ENCODE results near the gene SRL.
A peak's percentile ranks its signal among the peaks of the same experiment; 100 is the strongest.
"Not testable (repeated sequence)": the region's sequence is repeated elsewhere in the genome, so short reads cannot be mapped to it uniquely, and the experiment has no call there.

SRL gene

DNA sequence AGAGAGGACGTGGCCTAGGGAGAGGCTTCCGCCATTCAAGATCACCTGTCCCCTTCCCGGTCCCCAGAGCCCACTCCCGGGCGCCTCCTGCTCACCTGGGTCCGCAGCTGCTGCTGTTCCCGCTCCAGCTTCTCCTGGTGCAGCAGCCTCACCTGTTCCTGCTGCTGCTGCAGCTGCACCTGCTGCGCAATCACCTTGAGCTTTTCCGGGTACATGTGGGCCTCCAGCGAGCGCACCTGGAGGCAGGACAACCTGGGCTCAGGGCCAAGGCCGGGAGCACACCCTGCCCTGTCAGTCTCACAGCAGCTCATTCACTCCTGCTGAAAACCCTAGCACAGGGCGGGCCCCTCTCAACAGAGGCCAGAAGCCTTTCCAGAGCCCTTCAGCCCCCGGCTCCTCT lies 18.5 kb upstream of the SRL start:
- DNase-seq: no peak

DNA sequence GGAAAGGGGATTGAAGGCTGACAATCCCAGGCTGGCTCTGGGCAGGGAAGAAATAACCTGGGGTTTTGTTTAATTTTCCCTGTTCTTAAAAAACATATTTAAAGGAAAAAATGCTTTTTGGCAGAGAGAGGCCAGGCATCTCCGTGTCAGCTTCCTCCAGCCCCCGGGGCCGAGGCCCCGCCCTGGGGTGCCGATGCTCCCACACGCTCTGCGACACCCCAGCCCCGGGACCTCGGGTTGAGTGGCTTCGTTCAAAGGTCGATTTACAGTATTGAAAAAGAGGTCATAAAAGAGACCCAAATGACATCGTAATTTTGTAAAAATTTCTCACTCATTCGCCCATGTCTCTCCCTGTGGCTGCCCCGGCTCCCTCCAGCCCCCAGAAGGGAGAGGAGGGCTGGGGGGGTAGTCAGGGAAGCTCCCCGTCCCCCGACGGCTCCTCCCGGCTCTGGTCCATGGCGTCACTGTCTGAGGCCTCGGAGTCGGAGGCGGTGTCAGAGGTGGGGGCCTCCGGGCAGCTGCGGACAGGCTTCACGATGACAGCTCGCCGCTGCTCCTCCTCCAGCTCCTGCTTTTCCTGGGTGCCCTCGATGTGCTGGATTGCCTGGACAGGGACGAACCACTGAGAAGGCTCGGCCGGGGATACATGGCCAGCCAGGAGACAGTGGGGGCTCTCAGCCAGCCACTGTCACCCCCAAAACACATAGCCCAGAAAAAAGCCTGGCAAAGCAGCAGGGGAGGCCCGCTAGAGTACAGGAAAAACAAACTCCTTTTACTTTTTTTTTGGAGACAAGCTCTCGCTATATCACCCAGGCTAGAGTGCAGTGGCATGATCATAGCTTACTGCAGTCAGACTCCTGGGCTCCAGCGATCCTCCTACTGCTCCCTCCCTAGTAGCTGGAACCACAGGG lies 16.0 kb upstream of the SRL start:
- no peak for DNase-seq

DNA sequence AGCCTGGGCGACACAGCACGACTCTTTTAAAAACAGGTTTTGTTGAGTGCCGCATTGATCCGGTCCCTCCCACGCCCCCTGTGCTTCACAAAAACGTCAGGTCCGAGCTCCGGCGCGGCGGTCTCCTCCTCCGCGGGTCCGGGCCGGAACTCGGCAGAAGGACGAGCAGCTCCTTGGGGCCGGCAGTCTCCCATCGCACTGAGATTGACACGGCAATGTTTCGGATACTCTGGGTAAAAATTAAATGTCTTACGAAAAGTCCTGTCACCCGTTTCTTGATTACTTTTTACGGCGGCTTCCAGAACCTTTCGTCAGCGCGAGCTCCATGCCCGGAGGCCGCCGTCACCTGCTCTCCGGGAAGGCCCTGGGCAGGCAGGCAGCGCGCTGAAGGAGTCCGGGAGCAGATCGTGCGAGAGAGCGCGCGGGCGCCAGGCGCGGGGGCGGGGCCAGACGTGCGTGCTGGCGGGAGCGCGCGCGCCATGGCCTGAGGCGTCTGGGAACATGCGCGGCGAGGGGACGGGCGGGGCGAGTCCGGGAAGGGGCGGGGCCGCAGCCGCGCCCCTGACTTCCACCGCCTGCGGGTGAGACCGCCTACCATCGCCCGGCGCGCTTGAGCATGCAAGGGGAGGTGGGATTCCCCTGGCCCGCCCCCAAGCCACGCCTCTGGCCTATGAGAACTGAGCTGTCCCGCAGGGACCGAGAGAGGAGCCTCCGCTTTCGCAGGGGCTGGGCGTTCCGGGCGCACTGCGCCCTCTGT lies 11.7 kb upstream of the SRL start:
- DNase-seq: peak; percentile 100

DNA sequence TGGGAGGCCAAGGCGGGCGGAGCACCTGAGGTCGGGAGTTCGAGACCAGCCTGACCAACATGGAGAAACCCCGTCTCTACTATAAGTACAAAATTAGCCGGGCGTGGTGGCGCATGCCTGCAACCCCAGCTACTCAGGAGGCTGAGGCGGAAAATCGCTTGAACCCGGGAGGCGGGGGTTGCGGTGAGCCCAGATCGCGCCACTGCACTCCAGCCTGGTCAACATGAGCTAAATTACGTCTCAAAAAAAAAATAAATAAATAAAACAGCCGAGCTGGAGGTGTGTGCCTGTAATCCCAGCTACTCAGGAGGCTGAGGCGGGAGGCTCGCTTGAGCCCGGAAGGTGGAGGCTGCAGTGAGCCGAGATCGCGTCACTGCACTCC lies 11.1 kb upstream of the SRL start:
- not testable (repeated sequence) for DNase-seq

DNA sequence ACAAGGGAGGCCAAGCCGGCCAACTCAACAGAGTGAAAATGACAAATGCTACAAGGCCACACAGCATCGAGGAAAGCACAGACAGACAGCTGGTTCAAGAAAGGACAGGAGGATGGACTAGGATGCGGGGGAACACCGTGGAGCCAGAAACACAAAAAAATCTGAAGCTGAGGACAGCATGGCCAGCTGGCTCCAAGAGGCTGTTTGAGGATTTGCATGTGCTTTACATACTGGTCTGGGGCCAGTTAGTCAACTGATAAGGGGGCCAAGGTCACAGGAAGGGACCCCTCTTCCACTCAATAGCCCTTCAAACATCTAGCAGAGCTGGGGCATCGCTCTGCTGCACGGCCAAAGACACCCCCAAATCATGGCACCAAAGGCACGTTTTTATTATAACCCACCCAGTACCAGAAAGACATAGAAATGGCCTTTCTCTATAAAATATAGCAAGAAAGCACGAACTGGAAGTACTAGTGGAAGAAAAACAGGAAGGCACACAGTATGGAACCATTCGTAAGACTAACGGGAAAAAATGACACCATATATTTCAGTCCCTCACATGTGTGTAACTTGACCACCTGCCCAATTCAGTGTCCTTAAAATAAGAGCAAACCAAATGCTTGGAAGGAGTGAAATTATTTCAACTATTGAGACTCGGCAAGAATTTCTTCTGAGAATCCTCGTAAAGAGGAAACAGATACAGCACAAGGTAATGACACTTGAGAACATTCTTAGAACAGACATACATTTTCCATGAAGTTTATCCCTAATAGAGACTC lies 7.8 kb upstream of the SRL start:
- DNase-seq: no peak

DNA sequence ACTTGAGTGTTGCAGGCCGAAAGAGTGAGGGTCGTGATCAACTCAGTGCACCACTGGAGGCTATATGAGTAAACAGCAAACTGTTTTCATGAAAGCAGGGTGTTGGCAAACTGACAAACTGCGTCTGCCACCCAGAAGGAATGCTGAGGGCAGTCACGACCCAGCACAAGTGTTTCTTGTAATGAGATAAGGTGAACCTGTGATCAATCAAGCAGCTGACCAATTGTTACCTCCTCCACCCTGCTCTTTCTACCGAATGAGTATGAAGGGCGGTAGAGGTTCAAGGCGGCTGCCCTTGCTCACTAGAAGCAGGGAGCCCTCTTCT lies 5.5 kb upstream of the SRL start:
- no peak for DNase-seq

DNA sequence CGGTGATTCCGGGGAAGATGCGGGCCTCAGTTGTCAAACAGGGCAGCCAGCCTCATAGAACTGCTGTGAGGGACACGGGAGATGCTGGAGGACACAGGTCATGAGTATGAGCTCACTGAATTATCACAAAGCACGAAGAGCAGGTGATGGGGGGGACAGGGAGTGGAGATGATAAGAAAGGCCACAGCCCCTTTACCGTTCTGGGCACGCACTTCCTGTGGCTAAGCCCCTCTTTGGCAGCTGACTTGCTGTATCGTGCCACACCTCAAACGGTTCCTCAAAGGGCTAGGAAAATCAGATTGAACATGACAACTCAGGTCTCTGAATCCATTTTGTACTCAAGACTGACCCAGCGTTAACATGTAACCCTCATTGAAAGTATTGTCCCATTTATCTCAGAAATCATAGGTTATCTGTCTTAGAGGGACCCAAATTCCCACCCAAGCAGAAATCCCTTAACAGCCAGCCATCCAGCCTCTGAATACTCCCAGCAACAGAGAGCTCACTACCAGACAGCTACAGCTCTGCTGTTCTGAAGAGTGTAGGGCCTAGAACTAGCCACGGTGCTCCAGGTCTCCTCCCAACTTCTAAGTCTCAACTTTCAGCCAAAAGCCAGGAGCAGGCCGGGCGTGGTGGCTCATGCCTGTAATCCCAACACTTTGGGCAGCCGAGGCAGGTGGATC lies 5.0 kb upstream of the SRL start:
- no peak for DNase-seq

DNA sequence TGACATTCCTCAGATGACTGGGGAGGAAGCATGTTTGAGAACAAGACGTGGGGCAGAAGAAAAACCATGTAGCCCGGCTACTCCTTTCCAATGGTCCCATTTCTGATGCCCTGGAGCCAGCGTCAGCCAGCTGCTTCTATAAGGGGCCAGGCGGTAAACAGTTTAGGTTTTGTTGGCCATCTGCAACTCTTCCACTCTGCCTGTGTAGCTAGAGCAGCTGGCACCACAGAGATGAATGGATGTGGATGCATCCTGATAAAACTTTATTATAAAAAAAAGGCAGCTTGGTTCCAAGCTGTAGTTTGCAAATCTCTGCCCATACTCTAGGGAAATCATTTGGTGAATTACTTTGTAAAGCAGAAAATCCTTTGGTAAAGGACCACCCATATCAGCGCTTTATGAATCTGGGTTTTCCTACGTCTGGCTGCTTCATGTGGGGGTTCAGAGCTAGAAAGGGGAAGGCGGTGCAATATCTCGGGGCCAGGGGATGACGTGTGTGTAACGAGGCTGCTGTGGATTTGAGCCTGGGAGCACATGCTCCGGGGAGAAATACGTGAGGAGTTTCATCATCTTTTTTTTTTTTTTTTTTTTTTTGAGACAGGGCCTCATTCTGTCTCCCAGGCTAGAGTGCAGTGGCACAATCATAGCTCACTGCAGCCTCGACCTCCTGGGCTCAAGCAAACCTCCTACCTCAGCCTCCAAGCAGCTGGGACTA lies 3.4 kb upstream of the SRL start:
- DNase-seq: peak; percentile 56 to 65

DNA sequence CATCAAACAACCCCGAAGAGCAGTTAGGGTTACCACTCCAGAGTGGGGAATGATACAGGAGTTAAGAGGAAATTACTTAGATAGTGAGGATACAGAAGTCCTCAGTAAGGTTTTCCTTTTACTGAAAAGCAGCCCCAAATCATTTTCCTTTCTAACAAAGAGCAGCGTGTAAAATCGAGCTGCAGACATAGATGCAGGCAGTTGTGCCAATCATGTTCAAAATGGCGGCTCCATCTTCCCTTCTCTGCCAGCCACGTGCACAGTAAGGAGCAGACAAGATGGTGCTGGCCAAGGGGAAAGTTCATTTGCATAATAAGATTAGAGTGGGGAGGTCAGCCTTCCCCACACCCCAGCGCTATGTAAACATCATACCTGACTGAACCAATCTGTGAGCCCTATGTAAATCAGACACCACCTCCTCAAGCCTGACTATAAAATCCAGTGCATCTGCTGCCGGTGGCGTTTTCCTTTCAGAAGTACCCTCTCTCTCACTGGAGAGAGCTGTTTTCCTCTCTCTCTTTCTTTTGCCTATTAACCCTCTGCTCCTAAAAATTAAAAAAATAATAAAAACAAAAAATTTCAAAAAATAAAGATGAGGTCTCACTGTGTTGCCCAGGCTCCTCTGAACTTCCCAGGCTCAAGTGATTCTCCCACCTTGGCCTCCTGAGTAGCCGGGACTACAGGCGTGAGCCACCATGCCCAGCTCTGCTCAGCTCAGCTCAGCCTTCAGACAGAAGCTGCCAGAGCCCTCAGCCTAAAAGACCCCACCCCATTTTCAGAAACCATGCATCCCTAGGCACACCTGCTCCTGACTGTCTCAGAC lies 2.6 kb upstream of the SRL start:
- DNase-seq: no peak

DNA sequence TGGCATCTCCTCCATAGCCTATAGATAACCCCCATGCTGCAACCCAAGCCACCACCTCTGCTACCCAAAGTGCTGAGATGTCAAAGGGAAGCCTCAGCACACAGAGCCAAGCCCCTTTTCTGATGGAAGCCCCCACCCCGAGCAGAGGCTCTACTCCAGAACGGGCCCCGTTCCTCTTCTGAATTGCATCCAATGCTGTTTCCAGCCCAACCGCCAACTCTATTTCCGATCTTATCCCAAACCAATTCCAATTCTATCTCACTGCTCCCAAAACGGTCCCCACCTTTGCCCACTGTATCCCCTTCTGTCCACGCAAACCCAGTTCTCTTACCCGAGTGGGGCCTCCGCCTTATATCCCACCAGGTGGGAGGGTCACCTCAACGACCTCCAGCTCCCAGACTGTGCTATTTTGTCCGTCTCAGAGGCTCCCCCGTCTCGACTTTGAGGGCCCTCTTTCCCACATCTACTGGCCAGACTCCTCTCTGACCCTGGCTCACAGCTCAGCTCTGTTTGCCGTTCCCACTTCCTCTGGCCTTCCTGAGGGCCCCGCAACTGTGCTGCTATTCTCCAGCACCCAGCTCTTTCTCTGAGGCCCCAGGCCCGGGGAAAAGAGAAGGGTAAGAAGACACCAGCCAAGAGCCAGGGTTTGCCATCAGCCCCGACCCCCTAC lies 487 bp downstream of the SRL start:
- no peak for DNase-seq

DNA sequence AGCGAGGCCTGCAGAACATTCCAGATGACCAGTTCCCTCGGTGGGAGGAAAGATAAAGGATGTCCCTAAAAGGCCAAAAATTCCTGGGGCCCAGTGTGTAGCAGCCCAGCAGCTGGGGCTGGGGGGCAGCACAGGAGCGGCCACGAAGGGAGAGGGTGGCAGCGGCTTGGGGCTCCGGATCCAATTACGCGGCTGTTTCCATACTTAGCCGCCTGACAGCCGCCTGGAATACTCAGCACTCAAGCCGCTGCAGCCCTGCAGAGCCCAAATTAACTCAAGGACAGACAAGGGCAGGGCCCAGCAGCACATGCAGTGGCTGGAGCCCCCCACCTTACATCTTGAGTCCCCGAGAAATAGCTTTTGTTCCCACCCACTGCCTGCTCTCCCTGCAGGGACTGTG lies 1.3 kb downstream of the SRL start:
- DNase-seq: no peak

DNA sequence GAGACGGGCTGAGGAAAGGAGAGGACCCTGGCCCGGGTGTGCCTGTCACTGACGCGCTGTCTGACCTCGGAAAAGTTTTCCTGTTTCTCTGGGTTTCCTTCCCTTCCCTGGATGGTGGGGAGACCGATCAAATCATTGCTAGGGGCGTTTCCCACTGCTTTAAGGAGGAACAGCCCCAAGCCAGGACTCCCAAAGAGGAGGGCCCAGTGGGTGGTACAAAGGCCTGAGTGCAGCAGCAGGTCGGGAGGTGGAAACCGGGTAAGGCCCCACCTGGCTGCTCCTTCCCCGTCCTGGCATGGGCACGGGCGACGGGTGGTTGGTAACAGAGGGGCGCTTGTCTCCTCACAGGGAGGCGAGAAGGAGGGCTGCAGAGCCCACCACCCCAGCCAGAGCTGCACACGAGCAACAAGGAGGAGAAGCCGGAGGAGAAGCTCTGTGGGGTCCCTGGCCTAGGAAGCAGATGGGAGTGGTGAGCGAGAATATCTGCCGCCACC lies 2.2 kb downstream of the SRL start:
- no peak for DNase-seq

DNA sequence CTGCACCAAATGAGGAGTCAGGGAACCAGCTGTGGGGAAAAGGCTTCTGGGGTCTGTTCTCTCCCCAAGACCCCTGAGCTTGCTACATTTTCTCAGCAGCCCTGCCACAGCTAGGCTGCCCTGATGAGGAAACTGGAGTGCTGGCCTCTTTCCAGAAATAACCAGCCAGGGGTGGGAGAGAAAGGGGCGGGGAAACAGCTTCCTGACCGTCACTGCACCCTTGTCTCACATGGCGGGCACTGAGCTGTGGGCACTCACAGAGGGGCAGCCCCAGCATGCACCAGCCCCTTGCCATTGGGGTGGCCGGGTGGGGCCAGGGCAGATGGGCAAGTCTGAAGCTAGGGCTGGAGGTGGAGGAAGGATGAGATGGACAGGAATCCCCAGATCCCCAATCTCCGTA lies 2.9 kb downstream of the SRL start:
- DNase-seq: peak in 1 of 2 donors; percentile 14

DNA sequence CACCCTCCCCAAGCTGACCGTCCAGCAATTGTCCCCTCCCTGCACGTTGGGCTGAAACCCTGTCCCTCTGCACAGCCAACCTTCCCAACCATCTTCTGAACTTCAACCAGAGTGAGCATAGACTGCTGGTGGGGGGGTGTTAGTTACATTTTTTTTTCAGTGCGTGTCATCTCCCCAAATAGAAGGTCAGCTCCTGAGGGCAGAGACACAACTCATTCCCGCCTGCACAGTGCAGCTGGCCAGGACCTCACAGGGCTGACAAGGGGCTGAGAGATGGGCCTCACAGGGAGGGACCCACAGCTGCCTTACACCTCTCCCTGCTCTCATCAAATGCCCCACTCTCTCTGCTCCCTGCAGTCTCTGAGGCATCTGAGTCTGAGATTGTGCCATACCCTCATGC lies 8.4 kb downstream of the SRL start:
- DNase-seq: no peak

DNA sequence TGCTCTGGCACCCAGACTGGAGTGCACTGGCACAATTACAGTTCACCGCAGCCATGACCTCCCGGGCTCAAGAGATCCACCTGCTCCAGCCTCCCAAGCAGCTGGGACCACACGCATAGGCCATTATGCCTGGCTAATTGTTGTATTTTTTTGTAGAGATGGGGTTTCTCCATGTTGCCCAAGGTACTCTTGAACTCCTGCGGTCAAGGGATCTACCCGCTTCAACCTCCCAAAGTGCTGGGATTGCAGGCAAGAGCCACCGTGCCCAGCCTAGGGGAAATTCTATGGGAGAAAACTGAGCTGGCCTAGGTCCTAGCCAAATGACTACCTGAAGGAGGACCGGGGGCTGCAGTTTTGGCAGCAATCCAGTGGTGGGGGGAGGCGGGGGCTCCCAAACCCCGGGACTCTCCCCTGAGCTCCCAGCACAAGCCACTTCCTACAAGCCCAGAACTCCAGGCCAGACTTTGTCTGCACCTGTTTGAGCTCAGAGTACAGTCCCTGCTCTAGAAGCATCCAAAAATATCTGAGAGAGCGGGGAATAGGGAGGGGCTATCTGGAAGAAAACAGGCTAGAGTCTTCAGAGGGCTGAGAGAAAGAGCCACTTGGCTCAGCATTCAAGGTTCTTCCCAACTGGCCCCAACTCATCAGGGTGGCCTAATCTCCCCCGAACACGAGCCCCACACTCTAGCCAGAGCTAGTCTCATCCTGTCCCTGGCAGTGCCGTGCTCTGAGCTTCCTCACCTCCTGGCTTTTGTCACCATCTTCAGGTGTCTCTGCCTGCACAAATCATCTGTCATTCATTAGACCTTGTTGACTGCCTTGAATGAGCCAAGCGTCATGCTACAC lies 9.1 kb downstream of the SRL start:
- DNase-seq: no peak

DNA sequence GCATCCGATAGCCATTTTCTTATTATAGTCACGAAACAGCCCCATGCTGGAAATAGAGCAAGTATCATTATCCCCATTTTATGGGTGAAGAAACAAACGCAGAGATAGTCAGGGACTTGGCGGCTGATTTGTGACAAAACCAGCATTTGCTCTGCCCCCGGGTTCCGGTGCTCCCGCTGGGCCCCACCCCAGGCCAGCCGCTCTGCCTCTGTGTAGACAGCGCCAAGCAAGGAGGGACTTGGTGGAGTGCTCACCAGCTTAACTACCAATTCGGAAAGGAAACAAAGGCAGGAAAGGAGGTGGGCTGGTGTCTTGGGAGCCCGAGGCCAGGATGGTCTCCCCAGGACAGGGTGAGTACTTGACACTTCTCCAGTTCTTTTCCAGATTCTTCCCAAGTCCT lies 10.0 kb downstream of the SRL start:
- DNase-seq: no peak

DNA sequence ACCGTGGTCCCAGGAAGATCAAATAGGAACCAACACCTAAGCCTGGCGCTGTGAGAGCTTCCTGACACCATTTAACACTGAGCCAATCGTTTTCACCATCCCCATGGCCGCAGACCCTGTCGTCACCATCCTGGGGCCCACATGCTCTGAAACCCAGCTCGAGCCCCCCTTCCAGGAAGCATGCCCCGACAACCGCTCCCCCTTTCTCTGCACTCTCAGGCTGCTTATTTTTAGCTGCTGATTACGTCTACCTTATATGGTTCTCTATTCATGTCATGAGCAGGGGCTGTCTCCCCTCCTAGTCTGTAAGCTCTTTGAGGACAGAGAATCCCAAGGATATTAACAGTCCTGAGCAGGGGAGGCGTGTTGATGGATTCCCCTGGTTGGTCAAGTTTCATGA lies 10.5 kb downstream of the SRL start:
- no peak for DNase-seq

DNA sequence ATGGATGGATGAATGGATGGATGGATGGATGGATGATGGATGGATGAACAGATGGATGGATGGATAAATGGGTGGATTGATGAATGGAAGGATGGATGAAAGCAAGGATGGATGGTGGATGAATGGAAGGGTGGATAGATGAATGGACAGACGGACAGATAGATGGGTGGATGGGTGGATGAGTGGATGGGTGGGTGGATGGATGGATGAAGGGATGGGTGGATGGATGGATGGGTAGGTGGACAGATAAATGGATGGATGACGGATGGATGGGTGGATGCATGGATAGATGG lies 14.9 kb downstream of the SRL start:
- DNase-seq: no peak

DNA sequence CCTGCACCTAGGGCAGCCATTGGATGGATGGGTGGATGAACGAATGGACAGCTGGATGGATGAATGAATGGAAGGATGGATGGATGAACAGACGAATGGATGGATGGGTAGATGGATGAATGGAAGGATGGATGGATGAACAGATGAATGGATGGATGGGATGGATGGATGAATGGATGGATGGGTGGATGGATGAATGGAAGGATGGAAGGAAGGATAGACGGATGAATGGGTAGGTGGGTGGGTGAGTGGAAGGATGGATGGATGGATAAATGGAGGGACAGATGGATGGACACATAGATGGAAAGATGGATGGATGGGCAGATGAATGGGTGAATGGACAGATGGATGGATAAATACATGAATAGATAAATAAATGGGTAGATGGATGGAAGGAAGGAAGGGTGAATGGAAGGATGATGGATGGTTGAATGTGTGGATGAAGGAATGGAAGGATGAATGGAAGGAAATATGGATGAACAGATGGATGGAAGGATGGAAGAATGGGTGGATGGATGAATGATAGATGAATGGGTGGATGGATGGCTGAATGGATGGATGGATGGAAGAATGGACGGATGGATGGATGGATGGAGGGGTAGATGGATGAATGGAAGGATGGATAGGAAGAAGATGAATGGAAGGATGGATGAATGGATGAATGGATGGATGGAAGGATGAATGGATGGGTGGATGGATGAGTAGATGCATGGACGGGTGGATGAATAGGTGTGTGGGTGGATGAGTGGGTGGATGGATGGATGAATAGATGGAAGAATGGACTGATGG lies 15.4 kb downstream of the SRL start:
- DNase-seq: no peak
